ENCODE data around the gene LIN37. TPM values are rescaled to one million over a fixed set of nuclear protein-coding genes. Genes with fewer than 3 reads are reported as not detected.

Gene LIN37
- total RNA-seq, 2 donors from 2014 or later: 7.5 to 8.1 TPM

- ATAC-seq (no peak), DNase-seq (no peak)
- intact Hi-C loops (cut with DNase I): no loop called here
Measured at GRCh38 chr19:35731779-35732405, 16.5 kb upstream of the LIN37 start.

- DNase-seq: peak; percentile 20
- intact Hi-C loops (cut with DNase I): no loop called here
- ATAC-seq: no peak
Measured at GRCh38 chr19:35732540-35733179, 15.7 kb upstream of the LIN37 start.

GRCh38 chr19:35733180-35734125, 14.9 kb upstream of the LIN37 start:
- DNase-seq (peak; percentile 21), ATAC-seq (no peak)
- intact Hi-C loops (cut with DNase I): no loop called here

- intact Hi-C loops (cut with DNase I): no loop called here
- peak; percentile 17 for DNase-seq
Measured at GRCh38 chr19:35734273-35734672, 14.1 kb upstream of the LIN37 start.

GRCh38 chr19:35734889-35735288, 13.5 kb upstream of the LIN37 start:
- intact Hi-C loops (cut with DNase I): no loop called here
- ATAC-seq (no peak), DNase-seq (no peak)

More at GRCh38 chr19:35734273-35734672, 14.1 kb upstream of the LIN37 start:
- no peak for ATAC-seq

- no peak for DNase-seq
- intact Hi-C loops (cut with DNase I): no loop called here
- ATAC-seq: no peak
Measured at GRCh38 chr19:35736913-35737886, 11.2 kb upstream of the LIN37 start.

- DNase-seq (no peak), ATAC-seq (no peak)
- intact Hi-C loops (cut with DNase I): no loop called here
Measured at GRCh38 chr19:35738021-35738886, 10.1 kb upstream of the LIN37 start.

GRCh38 chr19:35738887-35739229, 9.5 kb upstream of the LIN37 start:
- intact Hi-C loops (cut with DNase I): no loop called here
- ATAC-seq (no peak), DNase-seq (no peak)

- DNase-seq (no peak), ATAC-seq (no peak)
- intact Hi-C loops (cut with DNase I): loop anchor here in 1 of 2 donors (10.0 kb wide), 1 partner anchor 195 kb away; the partner anchor contains the start of gene LRFN3
Measured at GRCh38 chr19:35739275-35740107, 8.9 kb upstream of the LIN37 start.

- DNase-seq (no peak), ATAC-seq (no peak)
- intact Hi-C loops (cut with DNase I): loop anchor here in 1 of 2 donors (10.0 kb wide), 1 partner anchor 195 kb away; the partner anchor contains the start of gene LRFN3
Measured at GRCh38 chr19:35740108-35740422, 8.3 kb upstream of the LIN37 start.

GRCh38 chr19:35740423-35741202, 7.8 kb upstream of the LIN37 start:
- intact Hi-C loops (cut with DNase I): loop anchor here in 1 of 2 donors (10.0 kb wide), 1 partner anchor 194 kb away; the partner anchor contains the start of gene LRFN3

GRCh38 chr19:35741203-35741515, 7.2 kb upstream of the LIN37 start:
- ATAC-seq (no peak), DNase-seq (no peak)
- intact Hi-C loops (cut with DNase I): loop anchor here in 1 of 2 donors (10.0 kb wide), 1 partner anchor 194 kb away; the partner anchor contains the start of gene LRFN3

More at GRCh38 chr19:35740423-35741202, 7.8 kb upstream of the LIN37 start:
- DNase-seq (peak; percentile 99), ATAC-seq (peak; percentile 88 to 90)

- DNase-seq (no peak), ATAC-seq (no peak)
- intact Hi-C loops (cut with DNase I): loop anchor here in 1 of 2 donors (10.0 kb wide), 1 partner anchor 193 kb away; the partner anchor contains the start of gene LRFN3
Measured at GRCh38 chr19:35742121-35742724, 6.2 kb upstream of the LIN37 start, which contains the start of gene IGFLR1. TSS of gene IGFLR1 (minus strand) at chr19:35742452. CDS start at chr19:35741180, 1,272 bp downstream.

GRCh38 chr19:35743640-35744429, 4.5 kb upstream of the LIN37 start:
- intact Hi-C loops (cut with DNase I): loop anchor here in 1 of 2 donors (10.0 kb wide), 1 partner anchor 191 kb away; the partner anchor contains the start of gene LRFN3
- no peak for ATAC-seq
- DNase-seq: no peak

Data from left cardiac atrium (tissue), 4 donors.